GM23248 (cell line): ENCODE results near the gene PIBF1.

Source experiments
- EZH2 ChIP-seq: fragments of 200-600 bp; sonication (generic); IDR thresholded peaks from 2 replicates; pipeline ENCODE4 v1.6.1; 2018; ENCODE audit warnings: antibody characterized with exemption, mild to moderate bottlenecking; ENCODE audit not compliant: insufficient read depth, poor library complexity, severe bottlenecking
- EZH2phosphoT487 ChIP-seq: fragments of 200-600 bp; sonication (generic); IDR thresholded peaks from 2 replicates; pipeline ENCODE4 v1.6.1; 2018; ENCODE audit warnings: antibody characterized with exemption, moderate library complexity, mild to moderate bottlenecking, low read depth; ENCODE audit not compliant: insufficient read depth

- TF ChIP-seq EZH2phosphoT487: no peak
- no peak for TF ChIP-seq EZH2
These were observed 280.5 kb downstream of the PIBF1 start for GRCh38 chr13:73062468-73062867.
